ENCODE results near the gene CAPN9.
"Not testable (repeated sequence)": the region's sequence is repeated elsewhere in the genome, so short reads cannot be mapped to it uniquely, and the experiment has no call there.

CAPN9 gene

GRCh38 chr1:230713915-230714764, 33.0 kb upstream of the CAPN9 start, which contains the start of gene AGT:
TSS of gene AGT (minus strand) at chr1:230714122. CDS start at chr1:230710823, 3,299 bp downstream.
- Histone ChIP-seq H3K9ac (ENCODE audit: insufficient read length) (no peak within 1 kb of the TSS), H3K27ac (no peak within 1 kb of the TSS), H3K9me3 (ENCODE audit: low read depth, low read length) (no peaks in the 10 kb centered on the region), H3K36me3 (ENCODE audit: insufficient read depth, low read length) (no peaks in the 10 kb centered on the region), H3K4me3 (no peak within 1 kb of the TSS)
- TF ChIP-seq EZH2 (IDR thresholded peaks at IDR 0.05) (no peak), POLR2AphosphoS5 (IDR thresholded peaks at IDR 0.05; ENCODE audit: borderline replicate concordance, low read depth, low read length) (no peak), FOXP2 (optimal IDR thresholded peaks at IDR 0.05; ENCODE audit: control extremely low read depth, extremely low read length, insufficient read depth) (no peak)
- no peak for DNase-seq (ENCODE audit: low read depth, low spot score)

GRCh38 chr1:230715510-230715909, 31.7 kb upstream of the CAPN9 start:
- no peaks in the 10 kb centered on the region for H3K9me3 ChIP-seq (ENCODE audit: low read depth, low read length)
- no peak overlapping the region for H3K27ac ChIP-seq
- H3K9ac ChIP-seq (ENCODE audit: insufficient read length), result no peak overlapping the region
- H3K36me3 ChIP-seq (ENCODE audit: insufficient read depth, low read length), result no peaks in the 10 kb centered on the region
- DNase-seq (ENCODE audit: low read depth, low spot score), result no peak
- no peak overlapping the region for H3K4me3 ChIP-seq
- TF ChIP-seq POLR2AphosphoS5 (IDR thresholded peaks at IDR 0.05; ENCODE audit: borderline replicate concordance, low read depth, low read length), result no peak
- no peak for TF ChIP-seq EZH2 (IDR thresholded peaks at IDR 0.05)
- TF ChIP-seq FOXP2 (optimal IDR thresholded peaks at IDR 0.05; ENCODE audit: control extremely low read depth, extremely low read length, insufficient read depth), result no peak

GRCh38 chr1:230716453-230716852, 30.7 kb upstream of the CAPN9 start:
- H3K4me3 ChIP-seq; H3K9me3 ChIP-seq (ENCODE audit: low read depth, low read length); H3K27ac ChIP-seq; H3K36me3 ChIP-seq (ENCODE audit: insufficient read depth, low read length); H3K9ac ChIP-seq (ENCODE audit: insufficient read length); DNase-seq (ENCODE audit: low read depth, low spot score): not testable (repeated sequence)

GRCh38 chr1:230717251-230717650, 29.9 kb upstream of the CAPN9 start:
- no peak overlapping the region for H3K4me3 ChIP-seq
- DNase-seq (ENCODE audit: low read depth, low spot score), result no peak
- H3K36me3 ChIP-seq (ENCODE audit: insufficient read depth, low read length), result no peaks in the 10 kb centered on the region
- H3K9me3 ChIP-seq (ENCODE audit: low read depth, low read length), result no peaks in the 10 kb centered on the region
- TF ChIP-seq POLR2AphosphoS5 (IDR thresholded peaks at IDR 0.05; ENCODE audit: borderline replicate concordance, low read depth, low read length) (no peak), FOXP2 (optimal IDR thresholded peaks at IDR 0.05; ENCODE audit: control extremely low read depth, extremely low read length, insufficient read depth) (no peak), EZH2 (IDR thresholded peaks at IDR 0.05) (no peak)
- H3K9ac ChIP-seq (ENCODE audit: insufficient read length), result no peak overlapping the region
- no peak overlapping the region for H3K27ac ChIP-seq

GRCh38 chr1:230721849-230722522, 25.2 kb upstream of the CAPN9 start:
- not testable (repeated sequence) for H3K4me3 ChIP-seq; H3K27ac ChIP-seq; H3K9ac ChIP-seq (ENCODE audit: insufficient read length); DNase-seq (ENCODE audit: low read depth, low spot score); H3K36me3 ChIP-seq (ENCODE audit: insufficient read depth, low read length); H3K9me3 ChIP-seq (ENCODE audit: low read depth, low read length)

- no peaks in the 10 kb centered on the region for H3K36me3 ChIP-seq (ENCODE audit: insufficient read depth, low read length)
- no peak overlapping the region for H3K27ac ChIP-seq
- DNase-seq (ENCODE audit: low read depth, low spot score), result no peak
- H3K9ac ChIP-seq (ENCODE audit: insufficient read length), result no peak overlapping the region
- no peaks in the 10 kb centered on the region for H3K9me3 ChIP-seq (ENCODE audit: low read depth, low read length)
- TF ChIP-seq EZH2 (IDR thresholded peaks at IDR 0.05), result no peak
- no peak for TF ChIP-seq FOXP2 (optimal IDR thresholded peaks at IDR 0.05; ENCODE audit: control extremely low read depth, extremely low read length, insufficient read depth)
- TF ChIP-seq POLR2AphosphoS5 (IDR thresholded peaks at IDR 0.05; ENCODE audit: borderline replicate concordance, low read depth, low read length), result no peak
- no peak overlapping the region for H3K4me3 ChIP-seq
Measured at GRCh38 chr1:230725256-230726012, 21.8 kb upstream of the CAPN9 start.

GRCh38 chr1:230728710-230729392, 18.3 kb upstream of the CAPN9 start:
- DNase-seq (ENCODE audit: low read depth, low spot score), result no peak
- H3K36me3 ChIP-seq (ENCODE audit: insufficient read depth, low read length), result no peaks in the 10 kb centered on the region
- TF ChIP-seq EZH2 (IDR thresholded peaks at IDR 0.05) (no peak), POLR2AphosphoS5 (IDR thresholded peaks at IDR 0.05; ENCODE audit: borderline replicate concordance, low read depth, low read length) (no peak), FOXP2 (optimal IDR thresholded peaks at IDR 0.05; ENCODE audit: control extremely low read depth, extremely low read length, insufficient read depth) (no peak)
- no peak overlapping the region for H3K4me3 ChIP-seq
- no peak overlapping the region for H3K27ac ChIP-seq
- H3K9me3 ChIP-seq (ENCODE audit: low read depth, low read length), result no peaks in the 10 kb centered on the region
- H3K9ac ChIP-seq (ENCODE audit: insufficient read length), result no peak overlapping the region

- Histone ChIP-seq H3K9ac (ENCODE audit: insufficient read length) (no peak overlapping the region), H3K36me3 (ENCODE audit: insufficient read depth, low read length) (no peaks in the 10 kb centered on the region), H3K4me3 (no peak overlapping the region), H3K27ac (no peak overlapping the region), H3K9me3 (ENCODE audit: low read depth, low read length) (no peaks in the 10 kb centered on the region)
- DNase-seq (ENCODE audit: low read depth, low spot score), result no peak
- no peak for TF ChIP-seq FOXP2 (optimal IDR thresholded peaks at IDR 0.05; ENCODE audit: control extremely low read depth, extremely low read length, insufficient read depth)
- no peak for TF ChIP-seq EZH2 (IDR thresholded peaks at IDR 0.05)
- TF ChIP-seq POLR2AphosphoS5 (IDR thresholded peaks at IDR 0.05; ENCODE audit: borderline replicate concordance, low read depth, low read length), result no peak
Measured at GRCh38 chr1:230730977-230731376, 16.2 kb upstream of the CAPN9 start.

All from SK-N-MC (cell line).